GM12878 (cell line): ENCODE data around the gene NGFR. TPM values are rescaled to one million over a fixed set of nuclear protein-coding genes. Genes with fewer than 3 reads are reported as not detected.

Experiments
- ATAC-seq: fragments of 200-7000 bp; cut with Tn5 transposase; 3 replicates; pipeline ENCODE4 v1.9.1; 2020; ENCODE audit warnings: mild to moderate bottlenecking, moderate library complexity
- BruUV-seq: library from RNA; stranded (reverse); fragments of 400-500 nt; replicated peaks from 2 replicates; lab custom pipeline; 2021; lab: Mats Ljungman, UMichigan
- CTCF ChIA-PET: fragments of 300-600 bp; sonication (Branson Sonifier 250); formaldehyde crosslinking; extraction: SDS; loops from one replicate; lab custom pipeline; 2021; ENCODE audit warnings: inconsistent platforms; lab: Yijun Ruan, JAX
- POLR2A ChIA-PET: fragments of 350-600 bp; formaldehyde crosslinking; extraction: SDS; loops from one replicate; lab custom pipeline; 2021; ENCODE audit warnings: inconsistent platforms; lab: Charles Lee
- RAD21 ChIA-PET: fragments of 300-600 bp; sonication (Branson Sonifier 250); formaldehyde crosslinking; loops from one replicate; lab custom pipeline; 2023; ENCODE audit warnings: antibody characterized with exemption; ENCODE audit not compliant: unreplicated experiment; lab: Charles Lee
- SMC1A ChIA-PET: fragments of 300-600 bp; sonication (Branson Sonifier 250); formaldehyde crosslinking; loops from one replicate; lab custom pipeline; 2023; ENCODE audit not compliant: unreplicated experiment, uncharacterized antibody; lab: Charles Lee
- DNase-seq: peaks from one replicate; pipeline ENCODE4 v3.0.0-alpha.2; 2011; ENCODE audit warnings: low read depth, low spot score
- FAIRE-seq: peaks from 3 replicates; lab custom pipeline; 2011; peaks lifted over from hg19 to GRCh38; lab: Jason Lieb, UNC
- H2AFZ ChIP-seq: 2 replicates; pipeline ENCODE4 v1.6.0; 2011; ENCODE audit warnings: low read depth, low read length, control low read depth; ENCODE audit not compliant: control insufficient read depth
- H3K27ac ChIP-seq: 2 replicates; pipeline ENCODE4 v1.5.1; 2011; ENCODE audit warnings: control low read depth; ENCODE audit not compliant: control insufficient read depth, insufficient read depth
- H3K27me3 ChIP-seq, 2 experiments: replicated peaks in 1 of 2; 2 replicates each; pipeline versions ENCODE4 v1.6.0 to v1.6.1; 2011; ENCODE audit warnings: low read length in 1 of 2; ENCODE audit not compliant: control insufficient read depth in 2 of 2, insufficient read depth in 2 of 2
- H3K36me3 ChIP-seq, 2 experiments: 2 replicates each; pipeline ENCODE4 v1.5.1; 2011; ENCODE audit warnings: low read length in 1 of 2; ENCODE audit not compliant: control insufficient read depth in 2 of 2, insufficient read depth in 2 of 2
- H3K4me1 ChIP-seq: 2 replicates; pipeline ENCODE4 v1.6.1; 2011; ENCODE audit warnings: mild to moderate bottlenecking, low read length, moderate library complexity, mixed read lengths; ENCODE audit not compliant: control insufficient read depth, insufficient read depth
- H3K4me2 ChIP-seq: 2 replicates; pipeline ENCODE4 v1.6.0; 2011; ENCODE audit warnings: control low read depth; ENCODE audit not compliant: control insufficient read depth, insufficient read depth
- H3K4me3 ChIP-seq: fragments of 200-600 bp; sonication (generic); 2 replicates; pipeline ENCODE4 v1.5.1; 2016
- H3K79me2 ChIP-seq: 2 replicates; pipeline ENCODE4 v1.6.0; 2011; ENCODE audit warnings: low read length; ENCODE audit not compliant: control insufficient read depth, insufficient read depth
- H3K9ac ChIP-seq: 2 replicates; pipeline ENCODE4 v1.8.0; 2011; ENCODE audit warnings: low read length, control low read depth, mixed read lengths; ENCODE audit not compliant: control insufficient read depth, insufficient read depth
- H3K9me3 ChIP-seq: replicated peaks from 3 replicates; pipeline ENCODE4 v1.5.1; 2011; ENCODE audit warnings: mild to moderate bottlenecking, low read length; ENCODE audit not compliant: control insufficient read depth, insufficient read depth
- H4K20me1 ChIP-seq: 2 replicates; pipeline ENCODE4 v1.6.0; 2011; ENCODE audit not compliant: control insufficient read depth, insufficient read depth
- CBX3 ChIP-seq: fragments of 200-600 bp; sonication (generic); IDR thresholded peaks from 2 replicates; pipeline ENCODE4 v1.6.1; 2016; ENCODE audit warnings: low read depth, borderline replicate concordance
- FOXM1 ChIP-seq: IDR thresholded peaks from 2 replicates; pipeline ENCODE4 v1.6.1; 2012; ENCODE audit warnings: low read depth, mild to moderate bottlenecking, inconsistent platforms, low read length, moderate library complexity
- NBN ChIP-seq: fragments of 450-650 bp; IDR thresholded peaks from 2 replicates; pipeline ENCODE4 v1.6.1; 2016
- RAD51 ChIP-seq: fragments of 450-650 bp; IDR thresholded peaks from 2 replicates; pipeline ENCODE4 v1.6.1; 2016; ENCODE audit warnings: moderate library complexity, mild to moderate bottlenecking, inconsistent platforms
- SREBF1 ChIP-seq: IDR thresholded peaks from 2 replicates; pipeline ENCODE4 v1.6.1; 2012; ENCODE audit warnings: mild to moderate bottlenecking, low read length
- YY1 ChIP-seq: IDR thresholded peaks from 2 replicates; pipeline ENCODE4 v1.6.1; 2011; ENCODE audit warnings: low read depth, mild to moderate bottlenecking, low read length
- ZNF24 ChIP-seq: fragments of 450-650 bp; IDR thresholded peaks from 2 replicates; pipeline ENCODE4 v1.6.1; 2017; ENCODE audit warnings: antibody characterized with exemption, mild to moderate bottlenecking
- WGBS: methylation state at CpG from one replicate; pipeline ENCODE4 v1.1.6; 2016; ENCODE audit warnings: low lambda C conversion rate; ENCODE audit not compliant: insufficient replicate concordance, insufficient coverage; ENCODE audit errors: missing lambda C conversion rate; 5-methylcytosine and 5-hydroxymethylcytosine counted together
- in situ Hi-C: fragments of 300-500 bp; cut with MboI; formaldehyde crosslinking; loops from 9 replicates; pipeline ENCODE4 v1.14.3; 2018; ENCODE audit warnings: mixed read lengths
- intact Hi-C: fragments of 100-400 bp; cut with micrococcal nuclease; formaldehyde crosslinking; loops from one replicate; pipeline ENCODE4 v1.14.2; 2022; ENCODE audit not compliant: unreplicated experiment
- polyA plus RNA-seq, 11 experiments: library from polyadenylated mRNA; depleted of rRNA in 4 of 11; unstranded in 6 of 11; stranded (reverse) in 5 of 11; fragments of >200 nt; fragmentation: Nextera tagmentation in 4 of 11; fragmentation: Illumina TruSeq in 1 of 11; extraction: Ambion mirVana in 4 of 11; extraction: Trizol in 1 of 11; gene quantifications; 1 replicate in 1 of 11; 2 replicates in 10 of 11; pipeline versions ENCODE4 v1.2.1 to v1.2.3, GENCODE V29; 2011 to 2016; ENCODE audit warnings: inconsistent platforms in 2 of 11, missing spikeins in 2 of 11, low read depth in 1 of 11
- total RNA-seq, 4 experiments: library from RNA; depleted of rRNA in 3 of 4; stranded (reverse); fragments of >200 nt in 3 of 4; fragmentation: Illumina TruSeq in 1 of 4; extraction: Trizol in 1 of 4; gene quantifications; 2 replicates each; pipeline versions ENCODE4 v1.2.1 to v1.2.3, GENCODE V29; 2013 to 2021

NGFR gene
- total and polyA plus RNA-seq, 10 of the 15 experiments (the other 5 are each of a cell fraction or from before 2014, with no cell fraction given) = 0.05 to 0.28 (median 0.08) TPM; not detected in 1

- WGBS = 36% methylated on average over 17 of the region's 17 CpGs
- Histone ChIP-seq H3K4me2 (no peak overlapping the region), H3K9me3 (no peaks in the 10 kb centered on the region), H3K79me2 (no peaks in the 10 kb centered on the region), H3K27me3 (no peaks in the 10 kb centered on the region), H3K9ac (no peak overlapping the region), H3K36me3 (no peaks in the 10 kb centered on the region), H3K27ac (no peak overlapping the region), H2AFZ (no peak overlapping the region), H3K4me3 (no peak overlapping the region), H4K20me1 (no peaks in the 10 kb centered on the region; the same call in 1 of the 2 replicates), H3K4me1 (no peaks in the 10 kb centered on the region)
- in situ Hi-C loops = no loop called here
- ATAC-seq (no peak), DNase-seq (no peak), FAIRE-seq (no peak)
- no peak for TF ChIP-seq NBN
- TF ChIP-seq RAD51 = no peak
- TF ChIP-seq YY1 = no peak
- no peak for TF ChIP-seq CBX3
- no peak for TF ChIP-seq SREBF1
- no peak for TF ChIP-seq FOXM1
- no peak for TF ChIP-seq ZNF24
- BruUV-seq = no TSS peak
- SMC1A ChIA-PET = no interaction called here
- CTCF ChIA-PET = interaction anchor here (0.5 kb wide), 1 partner anchor 38 kb away, joined by 3 read pairs; no protein-coding TSS in a partner anchor
- POLR2A ChIA-PET = no interaction called here
- intact Hi-C loops = no loop called here
- RAD21 ChIA-PET = no interaction called here
Observed at GRCh38 chr17:49524473-49525359, 29.6 kb downstream of the NGFR start.
